IMR-90 (cell line): ENCODE data around the gene ITPKC. TPM values are rescaled to one million over a fixed set of nuclear protein-coding genes. Genes with fewer than 3 reads are reported as not detected.
"Not testable (repeated sequence)": the region's sequence is repeated elsewhere in the genome, so short reads cannot be mapped to it uniquely, and the experiment has no call there.

ENCODE experiments used
- ATAC-seq: fragments of 200-7000 bp; cut with Tn5 transposase; 2 replicates; pipeline ENCODE4 v1.9.1; 2020; ENCODE audit warnings: low read depth, mild to moderate bottlenecking, moderate library complexity
- BruUV-seq: library from RNA; stranded (reverse); fragments of 400-500 nt; replicated peaks from 2 replicates; lab custom pipeline; 2021; lab: Mats Ljungman, UMichigan
- CTCF ChIA-PET: fragments of 300-600 bp; formaldehyde crosslinking; extraction: SDS; loops from one replicate; lab custom pipeline; 2021; ENCODE audit warnings: antibody characterized with exemption; lab: Yijun Ruan, JAX
- POLR2A ChIA-PET: fragments of 300-600 bp; sonication (Branson Sonifier 250); formaldehyde crosslinking; loops from one replicate; lab custom pipeline; 2022; ENCODE audit warnings: antibody characterized with exemption; ENCODE audit not compliant: unreplicated experiment; lab: Charles Lee
- DNase-seq: peaks from one replicate; pipeline ENCODE4 v3.0.0; 2013
- H2AFZ ChIP-seq: replicated peaks from 2 replicates; pipeline ENCODE3; 2013; ENCODE audit warnings: low read length, mild to moderate bottlenecking; ENCODE audit not compliant: poor library complexity
- H2AK5ac ChIP-seq: 2 replicates; pipeline ENCODE4 v1.6.1; 2013; ENCODE audit warnings: low read depth, low read length, inconsistent platforms
- H2AK9ac ChIP-seq: replicated peaks from 2 replicates; pipeline ENCODE3; 2013; ENCODE audit warnings: mild to moderate bottlenecking, low read depth, low read length, moderate library complexity; ENCODE audit not compliant: poor library complexity
- H2BK120ac ChIP-seq: 2 replicates; pipeline ENCODE4 v1.6.1; 2013; ENCODE audit warnings: low read depth, low read length, inconsistent platforms
- H2BK15ac ChIP-seq: 3 replicates; pipeline ENCODE4 v1.6.1; 2013; ENCODE audit warnings: low read depth, low read length, inconsistent platforms
- H2BK20ac ChIP-seq: 2 replicates; pipeline ENCODE4 v1.6.1; 2013; ENCODE audit warnings: low read depth, mild to moderate bottlenecking, inconsistent platforms, low read length, moderate library complexity
- H2BK5ac ChIP-seq: 2 replicates; pipeline ENCODE4 v1.6.1; 2013; ENCODE audit warnings: mild to moderate bottlenecking, low read depth, low read length, inconsistent platforms; ENCODE audit not compliant: poor library complexity, severe bottlenecking
- H3K14ac ChIP-seq: replicated peaks from 2 replicates; pipeline ENCODE4 v1.6.1; 2013; ENCODE audit warnings: low read depth, low read length, inconsistent platforms
- H3K18ac ChIP-seq: 2 replicates; pipeline ENCODE4 v1.6.1; 2013; ENCODE audit warnings: low read depth, low read length, control low read depth
- H3K23ac ChIP-seq: 2 replicates; pipeline ENCODE4 v1.6.1; 2013; ENCODE audit warnings: low read depth, low read length, inconsistent platforms
- H3K27ac ChIP-seq: 2 replicates; pipeline ENCODE4 v1.5.1; 2013; ENCODE audit warnings: mild to moderate bottlenecking, control low read depth, low read length; ENCODE audit not compliant: insufficient read depth
- H3K27me3 ChIP-seq: 2 replicates; pipeline ENCODE4 v1.6.1; 2013; ENCODE audit warnings: low read length; ENCODE audit not compliant: control insufficient read depth, insufficient read depth
- H3K36me3 ChIP-seq: 2 replicates; pipeline ENCODE4 v1.6.1; 2013; ENCODE audit warnings: low read length, mixed read lengths; ENCODE audit not compliant: control insufficient read depth, insufficient read depth
- H3K4ac ChIP-seq: 2 replicates; pipeline ENCODE4 v1.6.1; 2013; ENCODE audit warnings: low read depth, low read length, inconsistent platforms
- H3K4me1 ChIP-seq: 2 replicates; pipeline ENCODE4 v1.6.1; 2013; ENCODE audit warnings: low read length, mixed read lengths; ENCODE audit not compliant: control insufficient read depth, insufficient read depth
- H3K4me2 ChIP-seq: 2 replicates; pipeline ENCODE4 v1.6.1; 2013; ENCODE audit warnings: low read depth, mild to moderate bottlenecking, control low read depth, low read length, moderate library complexity
- H3K4me3 ChIP-seq: 2 replicates; pipeline ENCODE4 v1.5.1; 2013; ENCODE audit warnings: low read depth, mild to moderate bottlenecking, control low read depth, low read length, moderate library complexity; ENCODE audit not compliant: insufficient read depth
- H3K56ac ChIP-seq: 2 replicates; pipeline ENCODE4 v1.6.1; 2013; ENCODE audit warnings: low read length, inconsistent platforms; ENCODE audit not compliant: insufficient read depth; ENCODE audit errors: extremely low read depth
- H3K79me1 ChIP-seq, 2 experiments: 2 replicates each; pipeline ENCODE4 v1.6.1; 2013; ENCODE audit warnings: low read length in 2 of 2, inconsistent platforms in 1 of 2, low read depth in 1 of 2
- H3K9ac ChIP-seq: 2 replicates; pipeline ENCODE4 v1.6.1; 2013; ENCODE audit warnings: low read depth, low read length, control low read depth
- H3K9me1 ChIP-seq: 2 replicates; pipeline ENCODE4 v1.6.1; 2013; ENCODE audit warnings: low read length, inconsistent platforms; ENCODE audit not compliant: insufficient read depth
- H3K9me3 ChIP-seq: 2 replicates; pipeline ENCODE4 v1.6.1; 2013; ENCODE audit warnings: low read length; ENCODE audit not compliant: control insufficient read depth, insufficient read depth
- H4K20me1 ChIP-seq: 2 replicates; pipeline ENCODE4 v1.6.1; 2013; ENCODE audit warnings: low read length, inconsistent platforms; ENCODE audit not compliant: insufficient read depth
- H4K5ac ChIP-seq: 2 replicates; pipeline ENCODE4 v1.6.1; 2013; ENCODE audit warnings: mild to moderate bottlenecking, low read depth, low read length, control low read depth
- H4K8ac ChIP-seq, 2 experiments: 2 replicates each; pipeline ENCODE4 v1.6.1; 2013; ENCODE audit warnings: low read depth in 2 of 2, low read length in 2 of 2, control low read depth in 1 of 2, inconsistent platforms in 1 of 2
- H4K91ac ChIP-seq: 2 replicates; pipeline ENCODE4 v1.6.1; 2013; ENCODE audit warnings: low read depth, low read length, inconsistent platforms; ENCODE audit not compliant: insufficient read depth
- CHD1 ChIP-seq: IDR thresholded peaks from 2 replicates; pipeline ENCODE4 v1.6.1; 2012; ENCODE audit warnings: low read depth, low read length, improper control_type of control experiment
- POLR2A ChIP-seq: IDR thresholded peaks from 2 replicates; pipeline ENCODE4 v1.6.1; 2012; ENCODE audit warnings: mild to moderate bottlenecking, low read depth, low read length
- RAD21 ChIP-seq: IDR thresholded peaks from 2 replicates; pipeline ENCODE4 v1.6.1; 2012; ENCODE audit warnings: low read length, improper control_type of control experiment
- WGBS, 2 experiments: methylation state at CpG; one replicate each; pipeline versions ENCODE4 v1.1.5 to v1.1.7; 2013; ENCODE audit warnings: missing lambda C conversion rate in 2 of 2; ENCODE audit not compliant: insufficient read length in 1 of 2; ENCODE audit errors: extremely low coverage in 2 of 2; 5-methylcytosine and 5-hydroxymethylcytosine counted together
- dilution Hi-C: fragments of 300-500 bp; cut with HindIII; formaldehyde crosslinking; loops from one replicate; pipeline ENCODE4 v1.14.3; 2018; ENCODE audit warnings: low sequenced_read_pairs; ENCODE audit not compliant: unreplicated experiment
- in situ Hi-C: fragments of 300-500 bp; cut with MboI; formaldehyde crosslinking; loops from 3 replicates; pipeline ENCODE4 v1.14.3; 2019; ENCODE audit warnings: low sequenced_read_pairs, inconsistent platforms, mixed read lengths
- intact Hi-C: fragments of 100-400 bp; cut with micrococcal nuclease; formaldehyde crosslinking; loops from 2 replicates; pipeline ENCODE4 v1.10.0; 2022
- polyA plus RNA-seq, 3 experiments: library from polyadenylated mRNA; depleted of rRNA; stranded (reverse); fragments of >200 nt; gene quantifications; 2 replicates each; pipeline ENCODE4 v1.2.3, GENCODE V29; 2012; ENCODE audit warnings: low replicate concordance in 1 of 3
- total RNA-seq: library from RNA; depleted of rRNA; stranded (reverse); fragments of >200 nt; gene quantifications from 2 replicates; pipeline ENCODE4 v1.2.3, GENCODE V29; 2012
- TF ChIP-seq, protein P1 (sequence below): fragments of 150-350 bp; IDR thresholded peaks from 2 replicates; pipeline ENCODE4 v1.6.1; 2017; ENCODE audit warnings: mild to moderate bottlenecking, antibody characterized with exemption, low read length, low read depth

The ITPKC gene
- total and polyA plus RNA-seq, 2 of the 4 experiments (the other 2 are of a cell fraction) = 7.7 to 9.4 TPM

DNA sequence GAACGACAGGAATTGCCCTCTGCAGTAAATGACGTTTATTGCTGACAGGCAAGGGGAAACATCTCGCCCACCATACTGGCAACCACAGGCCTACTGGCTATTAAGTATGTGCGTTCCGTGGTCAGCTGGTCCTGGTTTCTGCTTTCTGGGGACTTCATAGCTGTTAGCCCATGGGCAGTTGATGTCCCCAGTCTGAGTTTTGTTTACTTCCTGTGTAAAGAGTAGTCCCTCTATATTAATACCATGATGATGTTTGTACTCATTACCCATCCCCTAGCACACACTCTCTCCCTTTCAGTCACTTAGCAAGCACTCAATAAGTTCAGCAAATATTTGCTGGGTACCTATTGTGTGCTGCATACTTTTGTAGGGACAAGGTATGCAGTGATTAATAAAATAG lies 52.0 kb downstream of the ITPKC start:
- H3K4ac ChIP-seq = no peak overlapping the region
- no peaks in the 10 kb centered on the region; the same call in 1 of the 2 replicates for H4K20me1 ChIP-seq
- peaks cover 4% of the 10 kb centered on the region for H3K9me1 ChIP-seq
- H3K9me3 ChIP-seq = peaks cover 2% of the 10 kb centered on the region; the same call in 1 of the 2 replicates
- H3K56ac ChIP-seq = no peak overlapping the region
- TF ChIP-seq CHD1 (no peak), RAD21 (no peak), POLR2A (no peak)
- TF ChIP-seq, protein P1, sequence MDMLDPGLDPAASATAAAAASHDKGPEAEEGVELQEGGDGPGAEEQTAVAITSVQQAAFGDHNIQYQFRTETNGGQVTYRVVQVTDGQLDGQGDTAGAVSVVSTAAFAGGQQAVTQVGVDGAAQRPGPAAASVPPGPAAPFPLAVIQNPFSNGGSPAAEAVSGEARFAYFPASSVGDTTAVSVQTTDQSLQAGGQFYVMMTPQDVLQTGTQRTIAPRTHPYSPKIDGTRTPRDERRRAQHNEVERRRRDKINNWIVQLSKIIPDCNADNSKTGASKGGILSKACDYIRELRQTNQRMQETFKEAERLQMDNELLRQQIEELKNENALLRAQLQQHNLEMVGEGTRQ = no peak
- H3K4me1 ChIP-seq = no peaks in the 10 kb centered on the region
- no peak overlapping the region for H3K4me3 ChIP-seq
- intact Hi-C loops = no loop called here
- H2AFZ ChIP-seq = no peak overlapping the region
- no peak overlapping the region; the same call in 1 of the 2 replicates for H4K91ac ChIP-seq
- CTCF ChIA-PET = no interaction called here
- H2BK15ac ChIP-seq = no peak overlapping the region
- DNase-seq (no peak), ATAC-seq (no peak)
- H3K18ac ChIP-seq = no peak overlapping the region
- no peak overlapping the region for H4K8ac ChIP-seq
- no peak overlapping the region for H4K5ac ChIP-seq
- in situ Hi-C loops = no loop called here
- no CpG with 5 or more reads among the region's 5 CpGs for WGBS, 2 experiments
- no TSS peak for BruUV-seq
- no peak overlapping the region for H3K9ac ChIP-seq
- no peak overlapping the region for H2BK5ac ChIP-seq
- no peak overlapping the region for H2BK20ac ChIP-seq
- H2BK120ac ChIP-seq = no peak overlapping the region
- H3K79me1 ChIP-seq = 0 out of 4 replicates have a peak, but pooled peaks cover 2 to 5% of the 10 kb centered on the region in 2 experiments
- H2AK9ac ChIP-seq = peak overlapping the region; percentile 65
- H3K23ac ChIP-seq = no peak overlapping the region
- no peak overlapping the region for H2AK5ac ChIP-seq
- peaks cover 27% of the 10 kb centered on the region for H3K36me3 ChIP-seq
- no peak overlapping the region for H3K27ac ChIP-seq
- dilution Hi-C loops = no loop called here
- H3K27me3 ChIP-seq = no peaks in the 10 kb centered on the region
- POLR2A ChIA-PET = no interaction called here
- H3K4me2 ChIP-seq = no peak overlapping the region
- no peak overlapping the region for H3K14ac ChIP-seq

DNA sequence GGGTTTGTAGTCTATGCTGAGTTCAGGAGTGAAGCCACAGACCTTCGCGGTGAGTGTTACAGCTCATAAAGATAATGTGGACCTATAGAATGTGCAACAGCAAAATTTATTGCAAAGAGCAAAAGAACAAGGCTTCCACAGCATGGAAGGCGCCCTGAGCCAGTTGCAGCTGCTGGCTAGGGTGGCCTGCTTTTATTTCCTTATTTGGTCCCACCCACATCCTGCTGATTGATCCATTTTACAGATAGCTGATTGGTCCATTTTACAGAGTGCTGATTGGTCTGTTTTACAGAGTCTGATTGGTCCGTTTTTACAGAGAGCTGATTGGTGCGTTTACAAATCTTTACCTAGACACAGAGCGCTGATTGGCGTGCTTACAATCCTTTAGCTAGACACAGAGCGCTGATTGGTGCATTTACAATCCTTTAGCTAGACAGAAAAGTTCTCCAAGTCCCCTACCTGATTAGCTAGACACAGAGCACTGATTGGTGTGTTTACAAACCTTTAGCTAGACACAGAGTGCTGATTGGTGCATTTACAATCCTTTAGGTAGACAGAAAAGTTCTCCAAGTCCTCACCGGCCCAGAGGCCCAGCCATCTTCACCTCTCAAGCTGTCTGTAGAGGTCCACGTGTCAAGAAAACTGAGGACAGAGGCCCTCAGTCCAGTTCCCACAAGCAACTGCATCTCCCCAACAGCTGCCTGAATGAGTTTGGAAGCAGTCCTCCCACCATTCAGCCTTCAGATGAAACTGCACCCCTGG lies 54.4 kb downstream of the ITPKC start:
- H3K27me3 ChIP-seq, H3K56ac ChIP-seq, POLR2A ChIA-PET, H4K8ac ChIP-seq, H3K79me1 ChIP-seq, H3K9me3 ChIP-seq, H2AK9ac ChIP-seq, H3K4me2 ChIP-seq, H3K14ac ChIP-seq, BruUV-seq, H4K91ac ChIP-seq, H3K4me3 ChIP-seq, H4K20me1 ChIP-seq, ATAC-seq, H2BK5ac ChIP-seq, H3K4me1 ChIP-seq, H2BK15ac ChIP-seq, in situ Hi-C loops, H3K9ac ChIP-seq, DNase-seq, H3K4ac ChIP-seq, H3K23ac ChIP-seq, H4K5ac ChIP-seq, H3K27ac ChIP-seq, H2AFZ ChIP-seq, H2BK120ac ChIP-seq, H3K18ac ChIP-seq, H2AK5ac ChIP-seq, H3K9me1 ChIP-seq, H3K36me3 ChIP-seq, intact Hi-C loops, H2BK20ac ChIP-seq, dilution Hi-C loops: not testable (repeated sequence)
- 100% methylated on average over 1 of the region's 10 CpGs; no CpG with 5 or more reads in 1 of the 2 experiments for WGBS, 2 experiments
- CTCF ChIA-PET = interaction anchor here (0.6 kb wide), 1 partner anchor 45 kb away, joined by 3 read pairs; no protein-coding TSS in a partner anchor
